HG02943 (cell line): ENCODE data around the gene LCOR.

Experiments
- ATAC-seq: cut with Tn5 transposase; IDR thresholded peaks from one replicate; pipeline ENCODE4 v1.9.1; 2021; ENCODE audit warnings: mild to moderate bottlenecking, low read depth, moderate library complexity; ENCODE audit not compliant: unreplicated experiment

The LCOR gene

DNA sequence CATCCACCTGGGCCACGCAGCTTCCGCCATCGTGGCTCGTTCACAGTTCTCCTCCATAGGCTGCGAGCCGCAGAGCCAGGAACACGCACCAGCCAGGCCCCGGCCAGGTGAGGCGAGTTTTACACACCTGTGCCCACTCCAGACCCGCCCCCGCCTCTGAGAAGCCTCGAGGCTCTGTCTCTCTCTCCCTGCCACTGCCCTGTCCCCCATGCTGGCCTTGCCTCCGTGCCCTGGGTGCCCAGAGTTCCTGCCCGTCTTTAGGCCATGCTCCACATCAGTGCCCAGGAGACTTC is 211.4 kb downstream of the LCOR start:
- ATAC-seq: no peak
